Psoas muscle (tissue), 8 donors: ENCODE results near the gene ADORA2B. TPM values are rescaled to one million over a fixed set of nuclear protein-coding genes. Genes with fewer than 3 reads are reported as not detected.
"Not testable (repeated sequence)": the region's sequence is repeated elsewhere in the genome, so short reads cannot be mapped to it uniquely, and the experiment has no call there.

Source experiments
- ATAC-seq, 4 donors: fragments of 200-7000 bp; cut with Tn5 transposase; one replicate each; pipeline ENCODE4 v1.9.1; 2020; ENCODE audit warnings: moderate library complexity in 3 of 4, mild to moderate bottlenecking in 2 of 4
- DNase-seq, 2 donors: peaks; one replicate each; pipeline ENCODE4 v3.0.0-alpha.2; 2020
- H3K27ac ChIP-seq: fragments of 200-600 bp; one replicate; pipeline ENCODE4 v1.8.0; 2022
- H3K27me3 ChIP-seq, 3 donors: fragments of 200-600 bp in 1 of 3; one replicate each; pipeline versions ENCODE4 v1.6.1 to v1.8.0; 2013 to 2022; ENCODE audit warnings: low read length in 2 of 3, mild to moderate bottlenecking in 2 of 3, moderate library complexity in 1 of 3; ENCODE audit not compliant: insufficient read depth in 3 of 3
- H3K36me3 ChIP-seq, 2 donors: fragments of 200-600 bp in 1 of 2; one replicate each; pipeline versions ENCODE4 v1.6.1 to v1.8.0; 2013 to 2022; ENCODE audit warnings: low read depth in 1 of 2, mild to moderate bottlenecking in 1 of 2, moderate library complexity in 1 of 2; ENCODE audit not compliant: insufficient read depth in 1 of 2
- H3K4me1 ChIP-seq: fragments of 200-600 bp; one replicate; pipeline ENCODE4 v1.8.0; 2022
- H3K4me3 ChIP-seq: fragments of 200-600 bp; one replicate; pipeline ENCODE4 v1.8.0; 2022; ENCODE audit warnings: mild to moderate bottlenecking
- H3K9me3 ChIP-seq: fragments of 200-600 bp; one replicate; pipeline ENCODE4 v1.8.0; 2022
- WGBS, 3 donors: extraction: QIAGEN DNeasy Blood & Tissue Kit; methylation state at CpG; one replicate each; pipeline versions ENCODE4 v1.1.6 to v1.1.7; 2013; 5-methylcytosine and 5-hydroxymethylcytosine counted together
- intact Hi-C, 2 donors: fragments of 100-400 bp; cut with DNase I; formaldehyde crosslinking; loops; one replicate each; pipeline versions ENCODE4 v1.11.0 to v1.14.2; 2022
- long read RNA-seq, 2 donors: library from polyadenylated mRNA; unstranded; transcript quantifications; one replicate each; pipeline ENCODE4 v2.0.0, GENCODE V29; 2021
- polyA plus RNA-seq, 3 donors: library from polyadenylated mRNA; stranded (reverse); fragments of 200-250 nt; gene quantifications; one replicate each; pipeline ENCODE4 v1.2.3, GENCODE V29; 2013
- total RNA-seq, 4 donors: library from RNA; stranded (reverse); fragmentation: NEBNext Ultra II Directional in 2 of 4; extraction: Animal tissue kit (Norgen Biotek cat#: 25700) in 2 of 4; gene quantifications; one replicate each; pipeline versions ENCODE4 v1.2.1 to v1.2.4, GENCODE V29; 2021 to 2023
- TF ChIP-seq, protein P1 (sequence below): fragments of 200-600 bp; IDR thresholded peaks from one replicate; pipeline ENCODE4 v1.8.0; 2022; ENCODE audit warnings: antibody characterized with exemption
- donor health status: healthy with polysubstance abuse.
- donor health status: DM: no; HTN: no; CAD: no; lungs with moderate emphysema.
- donor health status: Bipolar disorder and iron deficiency.
- donor health status: healthy.
- donor health status: DM: yes; HTN: yes; CAD: no.
- donor health status: DM: no; HTN: no; CAD: no.
- donor health status: DM: no; HTN: no; CAD: no.
- donor health status: DM: yes; HTN: yes; CAD: no.

ADORA2B gene
- total RNA-seq = under 1 TPM; 0.20 to 0.36 (median 0.29) TPM
- under 1 TPM; 0.07 to 0.13 (median 0.13) TPM for polyA plus RNA-seq
- long read RNA-seq, donor 1 = 0 reads
- long read RNA-seq, donor 2, transcript ADORA2B-202 (1 exons, 1,875 nt) = major isoform, 5 of 5 reads
- long read RNA-seq, donor 2, partial matches to known transcripts = 0 of 5 reads
- long read RNA-seq, donor 2, other reads (novel, unspliced or antisense) = 0 of 5 reads

GRCh38 chr17:15944759-15945526 is at the start of gene ADORA2B:
Gene ADORA2B, plus strand, starts transcription at chr17:15945130. Its CDS starts 119 bp downstream, at chr17:15945249.
- Histone ChIP-seq H3K27me3 (peaks cover 0 to 36% (median 8%) of the 10 kb centered on the region in 3 donors), H3K9me3 (no peaks in the 10 kb centered on the region), H3K4me3 (peak within 1 kb of the TSS; percentile 69), H3K27ac (no peak within 1 kb of the TSS), H3K36me3 (no peaks in the 10 kb centered on the region), H3K4me1 (no peaks in the 10 kb centered on the region)
- ATAC-seq (peak; percentile 72 to 87 (median 80)), DNase-seq (peak; percentile 66 to 71)
- TF ChIP-seq, protein P1, sequence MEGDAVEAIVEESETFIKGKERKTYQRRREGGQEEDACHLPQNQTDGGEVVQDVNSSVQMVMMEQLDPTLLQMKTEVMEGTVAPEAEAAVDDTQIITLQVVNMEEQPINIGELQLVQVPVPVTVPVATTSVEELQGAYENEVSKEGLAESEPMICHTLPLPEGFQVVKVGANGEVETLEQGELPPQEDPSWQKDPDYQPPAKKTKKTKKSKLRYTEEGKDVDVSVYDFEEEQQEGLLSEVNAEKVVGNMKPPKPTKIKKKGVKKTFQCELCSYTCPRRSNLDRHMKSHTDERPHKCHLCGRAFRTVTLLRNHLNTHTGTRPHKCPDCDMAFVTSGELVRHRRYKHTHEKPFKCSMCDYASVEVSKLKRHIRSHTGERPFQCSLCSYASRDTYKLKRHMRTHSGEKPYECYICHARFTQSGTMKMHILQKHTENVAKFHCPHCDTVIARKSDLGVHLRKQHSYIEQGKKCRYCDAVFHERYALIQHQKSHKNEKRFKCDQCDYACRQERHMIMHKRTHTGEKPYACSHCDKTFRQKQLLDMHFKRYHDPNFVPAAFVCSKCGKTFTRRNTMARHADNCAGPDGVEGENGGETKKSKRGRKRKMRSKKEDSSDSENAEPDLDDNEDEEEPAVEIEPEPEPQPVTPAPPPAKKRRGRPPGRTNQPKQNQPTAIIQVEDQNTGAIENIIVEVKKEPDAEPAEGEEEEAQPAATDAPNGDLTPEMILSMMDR = peak; percentile 48
- WGBS, 3 donors = 0 to 1% (median 1%) methylated on average over 59 to 88 of the region's 88 CpGs
- intact Hi-C loops = loop anchor here in 1 of 2 donors (2.0 kb wide), 1 partner anchor 54 kb away; the partner anchor contains the start of genes TTC19 and ZSWIM7

DNA sequence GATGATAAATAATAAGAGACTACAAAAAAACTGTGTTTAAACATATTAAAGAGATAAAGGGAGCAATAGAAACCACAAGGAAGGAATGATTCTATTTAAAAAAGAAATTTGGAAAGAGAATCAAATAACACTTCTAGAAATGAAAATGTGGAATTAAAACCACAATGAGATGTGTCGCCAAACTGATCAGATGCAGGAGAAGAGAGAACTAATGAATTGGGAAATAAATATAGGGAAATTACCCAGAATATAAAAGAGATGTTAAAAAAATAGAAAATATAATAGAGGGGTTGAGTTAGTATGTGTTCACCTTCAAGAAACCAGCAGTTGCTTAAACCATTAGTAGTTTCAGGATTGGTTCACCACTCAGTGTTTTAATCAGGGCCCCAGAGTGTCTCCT is 48.7 kb upstream of the ADORA2B start:
- DNase-seq (no peak), ATAC-seq (no peak)
- Histone ChIP-seq H3K27ac (no peak overlapping the region), H3K36me3 (no peaks in the 10 kb centered on the region), H3K4me1 (no peaks in the 10 kb centered on the region), H3K9me3 (no peaks in the 10 kb centered on the region), H3K27me3 (no peaks in the 10 kb centered on the region), H3K4me3 (no peak overlapping the region)
- 95 to 100% (median 95%) methylated on average over 1 of the region's 1 CpG for WGBS, 3 donors
- TF ChIP-seq, protein P1 = no peak
- intact Hi-C loops = no loop called here

GRCh38 chr17:15896834-15897233 is 48.1 kb upstream of the ADORA2B start:
- no peak for DNase-seq
- WGBS, 3 donors = 85 to 91% (median 88%) methylated on average over 3 of the region's 3 CpGs
- Histone ChIP-seq H3K27ac (no peak overlapping the region), H3K36me3 (no peaks in the 10 kb centered on the region), H3K27me3 (no peaks in the 10 kb centered on the region), H3K9me3 (no peaks in the 10 kb centered on the region), H3K4me3 (no peak overlapping the region), H3K4me1 (no peaks in the 10 kb centered on the region)
- TF ChIP-seq, protein P1 = no peak
- ATAC-seq = no peak
- intact Hi-C loops = no loop called here

DNA sequence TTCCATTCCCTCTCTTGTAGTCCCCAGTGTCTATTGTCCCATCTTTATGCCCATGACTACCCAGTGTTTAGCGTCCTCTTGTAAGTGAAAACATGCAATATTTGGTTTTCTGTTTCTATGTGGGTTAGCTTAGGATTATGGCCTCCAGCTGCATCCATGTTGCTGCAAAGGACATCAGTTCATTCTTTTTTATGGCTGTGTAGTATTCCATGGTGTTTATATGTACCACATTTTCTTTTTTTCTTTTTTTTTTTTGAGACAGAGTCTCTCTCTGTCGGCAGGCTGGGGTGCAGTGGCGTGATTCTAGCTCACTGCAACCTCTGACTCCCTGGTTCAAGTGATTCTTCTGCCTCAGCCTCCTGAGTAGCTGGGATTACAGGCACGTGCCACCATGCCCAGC is 45.3 kb upstream of the ADORA2B start:
- 90 to 95% (median 93%) methylated on average over 4 of the region's 4 CpGs for WGBS, 3 donors
- intact Hi-C loops, H3K27me3 ChIP-seq, DNase-seq, H3K9me3 ChIP-seq, H3K36me3 ChIP-seq, H3K4me1 ChIP-seq, H3K4me3 ChIP-seq, H3K27ac ChIP-seq, ATAC-seq: not testable (repeated sequence)

GRCh38 chr17:15900871-15901270 is 44.1 kb upstream of the ADORA2B start:
- no peak overlapping the region for H3K4me3 ChIP-seq
- no peaks in the 10 kb centered on the region for H3K36me3 ChIP-seq
- TF ChIP-seq, protein P1 = no peak
- 80 to 81% (median 81%) methylated on average over 7 of the region's 7 CpGs for WGBS, 3 donors
- H3K4me1 ChIP-seq = no peaks in the 10 kb centered on the region
- ATAC-seq (no peak), DNase-seq (no peak)
- H3K27ac ChIP-seq = no peak overlapping the region
- no peaks in the 10 kb centered on the region for H3K27me3 ChIP-seq
- intact Hi-C loops = no loop called here
- H3K9me3 ChIP-seq = no peaks in the 10 kb centered on the region

GRCh38 chr17:15905236-15905635 is 39.7 kb upstream of the ADORA2B start:
- H3K9me3 ChIP-seq, DNase-seq, H3K4me3 ChIP-seq, H3K4me1 ChIP-seq, H3K27ac ChIP-seq, H3K36me3 ChIP-seq, ATAC-seq, H3K27me3 ChIP-seq, intact Hi-C loops: not testable (repeated sequence)
- WGBS, 3 donors = 94 to 99% (median 97%) methylated on average over 8 of the region's 8 CpGs
